NCI-H524 treated with DMSO at 0.1 percent for 48 hours (cell line): Measurements from ENCODE around the gene UGT1A7.
"Not testable (repeated sequence)": the region's sequence is repeated elsewhere in the genome, so short reads cannot be mapped to it uniquely, and the experiment has no call there.

Source experiments
- DNase-seq: peaks from one replicate; lab custom pipeline; 2025; lab: John Stamatoyannopoulos, UW

The UGT1A7 gene

DNA sequence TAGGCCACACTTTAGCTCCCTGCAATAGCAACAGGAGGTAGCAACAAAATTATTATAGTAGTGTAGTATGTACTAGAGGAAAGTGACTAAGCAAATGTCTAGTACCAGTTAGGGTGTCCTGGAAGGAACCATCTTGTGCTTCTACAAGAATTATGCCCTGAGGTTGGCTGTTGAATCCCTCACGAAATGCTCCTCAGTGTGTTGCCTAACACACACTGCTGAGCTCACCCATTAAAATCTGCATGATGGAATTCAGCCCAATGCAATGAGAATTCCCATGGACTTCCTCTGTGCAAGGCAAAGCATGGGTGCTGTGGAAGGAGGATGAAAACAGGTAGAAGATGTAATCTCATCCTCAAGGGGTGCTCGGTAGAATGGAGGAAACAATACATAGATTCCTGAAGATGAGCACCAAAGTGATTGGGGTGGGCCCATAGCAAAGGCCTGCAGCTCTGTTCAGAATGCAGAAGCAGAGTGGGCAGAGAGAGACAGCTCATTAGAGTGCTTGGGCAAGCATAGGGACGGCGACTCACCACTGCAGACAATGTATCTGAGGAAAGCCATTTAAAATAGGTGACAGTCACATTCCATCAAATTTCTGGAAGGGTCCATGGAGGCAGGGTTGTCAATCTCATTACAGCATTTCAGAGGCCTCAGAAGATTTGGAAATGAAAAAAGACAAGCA, 1.2 kb upstream of the UGT1A7 start:
- no peak for DNase-seq

DNA sequence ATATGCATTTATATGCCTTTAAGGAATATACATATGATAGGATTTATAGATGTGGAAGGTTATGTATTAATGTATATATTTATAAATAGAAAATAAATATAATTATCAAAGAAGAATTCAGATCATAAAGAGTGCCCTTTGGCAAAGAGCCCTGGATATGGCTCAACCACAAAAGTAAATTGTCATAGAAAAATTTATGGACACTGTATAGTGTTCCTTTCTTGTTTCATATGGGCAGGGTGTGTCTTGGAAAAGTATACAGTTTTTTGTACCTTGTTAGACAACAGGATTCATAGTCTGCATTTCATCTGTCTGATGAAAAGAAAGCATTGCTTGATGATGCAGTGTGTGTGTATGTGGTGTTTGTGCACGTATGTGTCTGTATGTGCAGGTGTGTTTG, 2.9 kb downstream of the UGT1A7 start:
- no peak for DNase-seq

DNA sequence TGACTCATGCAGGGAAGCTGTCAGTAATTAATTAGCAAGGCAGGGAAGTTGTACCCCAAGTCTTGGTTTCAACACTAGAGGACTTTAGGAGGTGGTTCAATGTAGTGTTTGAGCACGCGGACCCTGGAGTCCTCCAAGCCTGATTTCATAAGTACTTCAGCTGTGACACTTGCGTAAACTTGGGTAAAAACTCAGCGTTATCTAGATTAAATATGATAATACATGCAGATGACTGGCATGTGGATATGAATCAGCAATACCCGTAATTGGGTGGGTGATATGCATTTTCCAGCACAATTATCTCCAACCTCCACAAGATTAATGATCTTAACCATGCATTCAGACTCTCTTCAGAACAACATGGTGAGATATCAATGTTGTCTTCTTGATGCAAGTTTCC, 5.2 kb downstream of the UGT1A7 start:
- no peak for DNase-seq

DNA sequence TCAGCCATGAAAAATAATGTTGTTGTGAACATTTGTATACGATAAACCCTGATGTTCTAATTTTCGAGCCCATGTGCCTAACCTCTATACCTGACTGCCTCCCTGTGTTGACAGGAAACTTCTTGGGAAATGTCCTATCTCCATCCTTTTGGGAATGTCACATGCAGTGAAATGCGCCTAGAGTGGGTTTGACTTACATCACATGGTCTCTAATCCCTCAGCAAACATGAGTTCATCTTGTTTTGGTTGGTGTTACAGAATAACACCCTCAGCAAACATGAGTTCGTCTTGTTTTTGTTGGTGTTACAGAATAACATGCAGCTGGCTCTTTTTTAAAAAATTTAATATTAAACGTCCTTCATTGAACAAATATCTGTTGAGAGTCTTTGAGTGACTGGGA, 6.6 kb downstream of the UGT1A7 start:
- DNase-seq, result no peak

DNA sequence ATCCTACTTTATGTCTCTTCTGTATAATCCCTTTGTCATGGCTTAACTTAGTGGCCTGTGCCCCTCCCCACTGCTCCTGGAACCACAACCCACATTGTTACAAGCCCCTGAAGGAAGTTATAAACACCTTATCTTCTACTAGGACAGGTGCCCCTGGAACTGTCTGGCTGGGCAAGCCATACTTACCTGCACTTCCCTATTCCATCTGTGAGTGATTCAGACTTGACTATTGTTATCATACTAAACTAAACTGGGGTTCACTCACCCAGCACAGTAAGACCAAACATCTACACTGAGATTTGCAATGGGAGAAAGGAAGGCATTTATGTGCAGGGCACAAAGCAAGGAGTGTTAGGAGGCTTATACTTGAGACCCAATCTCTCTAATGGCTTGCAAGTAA, 7.3 kb downstream of the UGT1A7 start:
- no peak for DNase-seq

DNA sequence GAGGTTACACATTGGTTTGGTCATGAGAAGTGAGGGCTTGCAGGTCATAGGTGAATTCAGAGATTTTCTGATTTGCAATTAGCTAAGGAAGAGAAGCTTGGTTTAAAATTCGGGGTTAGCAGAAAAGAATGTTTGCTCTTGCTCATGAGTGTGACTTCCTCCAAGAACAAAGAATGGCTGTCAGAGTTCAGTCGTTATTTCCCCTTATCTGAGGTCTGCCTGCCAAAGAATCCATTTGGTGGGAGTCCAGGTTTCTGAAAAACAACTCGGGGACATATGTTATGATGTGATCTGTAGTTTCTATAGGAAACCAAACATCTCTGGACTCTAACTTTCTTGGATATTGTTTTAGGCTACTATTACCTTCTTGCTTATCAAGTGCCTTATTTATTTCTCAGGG, 7.8 kb downstream of the UGT1A7 start:
- DNase-seq, result no peak

DNA sequence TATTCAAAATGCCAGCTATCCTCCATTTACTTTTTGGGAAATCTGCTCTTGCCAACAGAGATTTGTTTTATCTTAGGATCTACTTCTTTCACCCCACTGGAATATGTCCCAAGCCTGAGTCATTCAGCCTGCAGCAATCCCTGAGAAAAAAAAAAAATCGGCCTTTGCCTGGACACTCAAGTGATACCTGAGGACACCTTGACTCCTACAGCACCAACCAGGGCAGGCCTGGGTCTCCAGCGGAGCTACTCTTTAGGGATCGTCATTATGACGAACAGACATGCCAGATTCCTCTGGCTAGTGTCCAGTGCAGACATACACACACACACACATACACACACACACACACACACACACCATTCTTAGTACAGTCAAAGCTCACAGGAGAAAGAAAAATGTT, 8.7 kb downstream of the UGT1A7 start:
- DNase-seq, result no peak

DNA sequence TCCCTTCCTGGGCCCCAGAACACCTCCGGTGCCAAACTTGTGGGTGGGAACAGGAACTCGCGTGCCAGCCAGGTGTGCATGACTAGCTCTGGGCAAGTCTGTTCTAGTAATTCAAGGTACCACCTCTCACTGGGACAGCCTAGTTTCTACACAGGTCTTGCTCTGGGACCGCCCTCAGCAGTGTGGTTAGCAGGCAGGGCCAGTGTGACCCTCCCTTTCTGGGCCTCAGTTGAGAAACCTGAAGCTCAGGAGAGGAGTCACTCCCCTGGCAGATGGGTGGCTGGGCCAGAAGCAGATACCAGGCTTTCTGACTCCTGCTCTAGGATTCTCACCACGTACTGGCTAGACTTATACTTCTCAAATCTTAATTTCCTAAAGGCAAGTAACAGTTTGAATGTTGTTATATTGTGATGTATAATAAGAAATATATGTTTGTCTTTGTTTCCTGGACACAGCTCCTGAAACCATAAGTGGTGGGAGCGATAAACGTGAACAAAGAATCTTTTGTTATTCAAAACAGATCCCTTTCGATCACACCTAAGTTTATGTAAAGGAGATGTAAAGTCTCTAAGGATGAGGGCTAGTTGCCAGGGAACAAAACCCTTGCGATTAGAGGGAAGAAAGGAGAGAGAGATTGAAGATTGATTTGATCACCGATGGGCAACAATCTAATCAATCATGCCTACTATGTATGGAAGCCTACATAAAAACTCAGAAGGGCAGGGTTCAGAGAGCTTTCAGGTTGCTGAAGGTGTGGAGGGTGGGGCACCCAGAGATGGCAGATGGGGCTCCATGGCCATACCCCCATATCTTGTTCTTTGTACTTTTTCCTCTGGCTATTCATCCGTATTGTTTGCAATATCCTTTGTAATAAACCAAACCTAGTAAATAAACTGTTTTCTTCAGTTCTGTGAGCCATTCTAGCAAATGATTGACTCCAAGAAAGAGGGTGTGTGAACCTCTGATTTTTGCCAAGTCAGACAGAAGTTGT, 10.0 kb downstream of the UGT1A7 start:
- no peak for DNase-seq

DNA sequence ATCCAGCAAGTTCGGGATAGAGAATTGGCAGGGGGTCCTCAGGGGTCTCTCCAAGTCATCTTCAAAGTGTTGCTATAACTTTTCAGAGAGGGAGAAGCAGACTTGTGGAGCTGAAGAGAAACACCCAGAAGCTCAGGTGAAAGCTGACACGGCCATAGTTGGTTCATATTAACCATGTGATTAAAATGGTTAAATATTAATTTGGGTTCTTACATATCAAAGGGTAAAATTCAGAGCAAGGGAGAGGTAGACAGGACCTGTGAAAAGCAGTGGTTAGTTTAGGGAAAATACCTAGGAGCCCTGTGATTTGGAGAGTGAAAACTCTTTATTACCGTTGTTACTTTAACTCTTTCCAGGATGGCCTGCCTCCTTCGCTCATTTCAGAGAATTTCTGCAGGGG, 10.9 kb downstream of the UGT1A7 start, which contains the start of gene UGT1A6:
UGT1A6 (plus strand) TSS at position 243 of the 400 bp plus-strand sequence; CDS start at position 358, 115 bp downstream.
- DNase-seq, result no peak

DNA sequence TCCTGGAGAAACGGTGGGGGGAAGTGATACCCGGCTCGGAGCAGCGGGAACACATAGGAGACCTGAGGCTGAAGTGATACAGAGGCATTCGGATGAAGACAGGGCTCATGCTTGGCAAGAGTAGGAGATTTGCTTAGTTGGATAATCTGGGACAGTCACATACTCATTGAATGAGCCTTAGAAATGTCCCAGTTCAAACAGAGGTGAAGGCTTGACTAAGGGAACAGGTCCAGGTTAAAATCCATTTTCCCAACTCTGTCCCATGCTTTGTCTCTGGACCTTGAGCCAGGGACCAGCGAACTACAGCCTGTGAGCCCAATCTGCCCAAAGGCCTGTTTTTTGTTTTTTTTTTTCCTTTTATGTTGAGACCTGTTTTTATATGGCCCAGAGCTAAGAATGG, 12.3 kb downstream of the UGT1A7 start:
- DNase-seq, result no peak

DNA sequence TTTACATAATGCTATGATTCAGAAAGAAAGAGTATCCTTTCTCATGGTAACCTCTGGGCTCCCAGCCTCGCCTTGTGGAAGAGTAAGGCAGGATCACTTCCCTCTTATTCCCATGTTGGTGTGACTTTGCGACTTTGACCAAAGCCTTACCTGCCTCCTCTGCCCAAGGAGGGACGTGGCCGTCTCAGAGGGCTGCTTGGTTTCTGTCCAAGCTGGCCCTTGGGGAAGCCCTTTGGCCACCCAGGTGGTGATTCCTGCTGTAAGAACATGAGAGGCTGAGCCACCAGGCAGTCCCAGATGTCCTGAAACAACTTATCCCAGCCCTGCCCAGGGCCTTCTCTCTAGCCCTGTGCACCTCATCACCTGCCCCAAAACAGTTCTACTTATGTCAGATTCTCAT, 17.0 kb downstream of the UGT1A7 start:
- no peak for DNase-seq

DNA sequence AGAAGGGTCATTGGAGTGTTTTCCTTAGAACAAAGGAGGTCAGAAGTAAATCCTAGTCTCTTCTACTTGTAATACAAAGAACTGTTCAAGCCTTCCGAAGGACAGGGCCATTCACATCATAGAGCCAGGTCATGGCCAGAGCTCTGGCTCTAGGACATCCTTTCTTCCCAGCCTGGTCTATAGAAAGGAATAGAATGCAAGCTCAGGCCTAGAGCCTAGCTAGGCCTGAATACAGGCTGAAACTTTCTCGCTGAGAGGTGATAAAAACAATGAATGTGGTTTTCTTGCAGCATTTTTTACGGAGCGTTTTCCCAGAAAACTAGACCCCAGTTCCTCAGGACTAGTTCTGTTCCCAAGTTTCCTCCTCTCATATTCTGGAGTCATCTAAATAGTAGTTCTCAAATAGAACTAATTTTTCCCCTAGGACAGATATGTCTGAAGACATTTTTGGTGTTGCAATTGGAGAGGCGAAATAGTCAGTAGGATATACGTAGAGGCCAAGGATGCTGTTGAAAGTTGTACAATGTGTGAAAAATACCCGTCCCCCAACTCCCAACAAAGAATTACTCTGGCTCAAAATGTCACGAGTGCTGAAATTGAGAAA, 17.8 kb downstream of the UGT1A7 start:
- DNase-seq, result no peak

DNA sequence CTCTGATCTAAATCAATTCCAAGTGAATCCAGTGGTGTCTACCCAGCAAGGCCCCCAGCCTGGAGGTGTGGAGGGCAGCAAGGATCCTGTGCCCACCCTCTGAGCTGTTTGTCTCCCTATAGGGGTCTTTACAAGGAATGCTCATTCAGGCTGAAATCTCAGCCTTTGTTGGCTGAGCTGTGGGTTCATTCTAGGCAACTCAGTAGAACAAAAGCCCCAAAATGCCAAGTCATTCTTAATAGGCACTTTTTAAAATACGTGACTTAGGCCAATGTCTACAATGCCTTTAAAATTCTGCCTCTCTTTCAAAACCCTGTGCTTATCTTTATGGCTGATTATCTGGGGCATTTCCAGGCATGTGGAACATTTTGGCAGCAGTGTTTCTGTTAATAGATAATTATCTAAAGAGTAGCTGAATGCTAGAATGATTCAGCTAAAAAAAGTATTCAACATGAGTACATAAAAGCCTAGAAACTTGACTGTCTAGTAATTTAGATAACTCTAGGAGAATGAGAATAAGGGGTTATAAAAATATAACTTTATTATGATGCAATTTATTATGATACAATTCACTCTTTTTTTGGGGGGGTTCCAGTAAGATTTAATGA, 18.4 kb downstream of the UGT1A7 start:
- DNase-seq, result no peak

DNA sequence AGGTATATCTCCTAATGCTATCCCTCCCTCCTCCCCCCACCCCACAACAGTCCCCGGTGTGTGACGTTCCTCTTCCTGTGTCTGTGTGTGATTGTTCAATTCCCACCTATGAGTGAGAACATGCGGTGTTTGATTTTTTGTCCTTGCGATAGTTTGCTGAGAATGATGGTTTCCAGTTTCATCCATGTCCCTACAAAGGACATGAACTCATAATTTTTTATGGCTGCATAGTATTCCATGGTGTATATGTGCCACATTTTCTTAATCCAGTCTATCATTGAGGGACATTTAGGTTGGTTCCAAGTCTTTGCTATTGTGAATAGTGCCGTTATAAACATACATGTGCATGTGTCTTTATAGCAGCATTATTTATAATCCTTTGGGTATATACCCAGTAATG, 19.1 kb downstream of the UGT1A7 start:
- not testable (repeated sequence) for DNase-seq

DNA sequence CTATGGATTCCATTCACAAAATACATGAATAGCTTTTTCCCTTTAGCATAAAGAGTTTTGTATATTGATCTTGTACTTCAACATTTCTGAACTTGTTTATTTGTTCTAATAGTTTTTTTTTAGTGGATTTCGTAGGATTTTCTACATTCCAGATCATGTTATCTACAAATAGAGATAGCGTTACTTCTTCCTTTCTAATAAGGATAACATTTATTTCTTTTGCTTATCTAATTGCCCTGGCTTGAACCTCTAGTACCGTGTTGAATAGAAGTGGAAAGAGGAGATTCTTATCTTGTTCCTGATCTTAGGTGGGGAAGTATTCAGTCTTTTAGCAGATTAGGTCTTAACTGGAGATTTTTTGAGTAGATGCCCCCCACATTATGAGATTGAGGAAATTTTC, 20.5 kb downstream of the UGT1A7 start:
- no peak for DNase-seq

DNA sequence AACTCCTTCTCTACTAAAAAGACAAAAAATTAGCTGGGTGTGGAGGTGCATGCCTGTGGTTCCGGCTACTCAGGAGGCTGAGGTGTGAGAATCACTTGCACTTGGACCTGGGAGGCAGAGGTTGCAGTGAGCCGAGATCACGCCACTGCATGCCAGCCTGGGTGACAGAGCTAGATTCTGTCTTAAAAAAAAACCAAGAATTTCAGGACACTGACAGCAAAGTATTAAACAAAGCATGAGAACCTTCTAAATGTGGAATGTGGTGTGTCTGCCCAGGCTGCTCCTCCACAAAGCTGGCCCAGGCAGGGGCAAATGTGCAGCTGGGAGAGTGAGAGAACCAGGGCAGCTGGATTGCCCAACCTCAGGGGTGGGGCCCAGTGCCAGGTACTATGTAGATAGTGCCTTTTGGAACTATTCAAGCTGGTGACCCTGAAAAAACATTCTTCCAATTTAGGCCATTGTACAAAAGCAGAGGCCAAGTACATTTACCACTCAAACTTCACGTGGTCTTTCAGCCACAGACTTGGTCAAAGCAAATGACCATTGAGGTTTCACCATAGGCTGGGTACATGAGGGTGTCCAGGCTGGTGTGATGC, 24.3 kb downstream of the UGT1A7 start:
- DNase-seq, result no peak

DNA sequence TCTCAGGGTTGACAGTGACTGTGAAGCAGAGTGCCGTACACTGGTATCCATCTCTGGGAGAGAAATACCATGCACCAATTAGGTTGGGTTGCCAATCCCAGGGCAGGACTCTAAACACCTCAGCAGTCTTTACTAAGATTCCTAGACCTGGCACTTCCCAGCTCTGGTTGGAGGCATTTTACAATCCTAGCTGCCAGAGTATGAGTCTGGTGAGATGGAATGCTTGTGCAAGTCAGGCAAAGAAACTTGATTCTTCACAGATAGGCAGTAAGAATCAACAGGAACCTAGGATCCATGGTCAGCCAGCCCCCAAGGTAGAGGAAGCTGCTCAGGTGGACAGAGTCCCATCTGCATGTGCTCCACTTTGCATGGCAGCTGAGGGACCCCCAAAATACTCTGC, 25.0 kb downstream of the UGT1A7 start:
- no peak for DNase-seq

DNA sequence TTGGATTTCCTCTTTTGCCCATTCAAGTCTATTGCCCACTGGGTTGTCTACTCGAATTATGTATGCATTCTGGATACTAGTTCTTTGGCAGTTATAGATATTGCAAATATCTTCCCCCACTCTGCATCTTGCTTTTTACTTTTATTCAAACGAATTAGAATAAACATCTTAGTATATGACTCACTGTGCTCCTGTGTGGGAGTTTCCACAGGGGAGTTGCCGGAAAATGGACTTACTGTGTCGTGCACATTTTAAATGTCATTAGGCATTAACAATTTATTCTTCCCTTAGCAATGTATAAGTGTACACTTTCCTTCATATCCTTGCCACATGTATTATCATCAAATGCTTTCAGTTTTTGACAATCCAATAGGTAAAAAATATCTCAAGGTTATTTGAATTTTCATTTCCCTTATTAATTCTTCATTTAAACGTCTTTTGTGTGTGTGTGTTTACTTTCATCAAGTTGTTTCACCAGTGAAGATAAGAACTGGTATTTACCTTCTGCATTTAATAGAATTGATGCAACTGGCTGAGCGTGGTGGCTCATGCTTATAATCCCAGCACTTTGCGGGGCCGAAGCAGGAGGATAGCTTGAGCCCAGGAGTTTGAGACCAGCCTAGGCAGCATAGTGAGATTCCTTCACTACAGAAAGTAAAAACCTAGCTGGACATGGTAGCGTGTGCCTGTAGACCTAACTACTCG, 26.4 kb downstream of the UGT1A7 start:
- DNase-seq, result no peak

DNA sequence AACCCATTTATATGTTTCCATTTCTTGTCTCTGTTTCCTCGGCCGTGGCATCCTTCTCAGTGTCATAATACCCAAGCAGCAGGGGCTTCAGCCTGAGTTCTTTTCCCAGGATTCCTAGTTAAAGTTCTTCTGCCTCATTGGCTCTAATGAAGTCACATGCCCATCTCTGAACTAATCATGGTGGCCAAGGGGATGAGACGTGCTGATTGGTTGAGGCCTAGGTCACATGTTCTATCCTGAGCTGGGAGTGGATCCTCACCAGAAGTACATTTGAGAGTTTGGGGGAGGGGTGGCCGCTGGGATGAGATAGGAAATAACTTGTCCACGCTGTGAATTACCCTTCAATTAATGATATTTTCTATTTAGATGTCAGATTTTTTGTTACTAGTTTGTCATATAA, 27.2 kb downstream of the UGT1A7 start:
- DNase-seq, result no peak

DNA sequence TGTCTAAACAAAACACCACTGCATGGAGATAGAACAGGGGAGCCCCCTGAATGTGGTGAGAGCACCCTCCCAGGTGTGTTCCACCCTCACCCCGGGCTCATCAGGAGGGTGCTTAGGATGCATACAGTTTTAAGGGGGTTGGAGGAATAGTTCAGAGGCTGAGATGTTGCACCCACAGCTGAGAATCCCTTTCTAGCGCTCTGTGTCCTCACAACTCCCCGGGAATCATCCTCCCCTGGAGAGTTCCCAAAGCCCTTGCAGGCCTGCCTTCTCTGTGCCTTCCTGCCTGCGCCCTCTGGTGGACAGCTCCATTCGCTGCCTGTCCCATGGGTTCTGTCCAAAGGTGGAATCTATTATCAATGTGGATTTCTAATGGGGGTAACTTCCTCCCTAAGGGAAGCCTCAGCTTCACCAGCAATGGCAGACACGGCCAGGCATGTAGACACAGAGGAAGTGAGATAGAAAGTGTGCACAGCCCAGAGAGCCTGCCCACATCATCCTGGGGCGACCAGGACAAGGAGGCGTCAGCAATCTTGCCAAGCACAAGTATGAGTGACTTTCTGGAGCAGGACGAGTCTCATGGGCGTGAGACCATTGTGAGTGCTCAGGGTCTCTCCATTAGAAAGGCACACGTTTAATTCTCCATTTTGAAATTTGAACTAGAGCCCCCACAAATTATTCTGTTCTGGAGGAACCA, 29.8 kb downstream of the UGT1A7 start:
- no peak for DNase-seq
